T47D (cell line): ENCODE results near the gene ALX4.

Experiments used
- DNase-seq, 2 experiments: peaks; one replicate each; pipeline versions ENCODE4 v3.0.0 to v3.0.0-alpha.2; 2011 to 2012; ENCODE audit warnings: low read depth in 1 of 2, low spot score in 1 of 2
- JUND ChIP-seq: IDR thresholded peaks from 2 replicates; pipeline ENCODE4 v1.6.1; 2012; ENCODE audit warnings: low read depth
- in situ Hi-C: cut with HindIII; loops from 2 replicates; pipeline ENCODE4 v1.10.0; 2016; ENCODE audit warnings: low sequenced_read_pairs, low pct_unique_long_range_greater_than_20kb

Gene ALX4

GRCh38 chr11:44307340-44308099 is 2.4 kb downstream of the ALX4 start:
- in situ Hi-C loops = no loop called here

DNA sequence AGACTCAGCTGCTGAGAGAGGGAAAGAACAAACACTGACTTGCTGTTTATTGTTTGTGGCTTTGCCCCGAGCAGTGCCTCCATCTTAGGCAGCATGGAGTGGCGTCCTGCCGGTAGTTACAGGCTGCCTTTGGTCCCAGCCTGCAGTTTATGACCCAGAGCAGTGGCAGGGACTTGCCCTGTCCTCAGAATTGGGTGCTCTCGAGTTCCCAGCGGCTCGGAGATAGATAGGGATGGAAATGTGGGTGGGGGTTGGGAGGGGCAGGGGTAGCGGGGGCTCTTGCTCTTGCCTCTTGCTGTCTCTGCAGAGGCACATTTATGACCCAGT is 3.1 kb downstream of the ALX4 start:
- in situ Hi-C loops = no loop called here
- no peak for TF ChIP-seq JUND
- DNase-seq = no peak

More at GRCh38 chr11:44307340-44308099, 2.4 kb downstream of the ALX4 start:
- no peak for DNase-seq
- no peak for TF ChIP-seq JUND

GRCh38 chr11:44306052-44306917 is 3.7 kb downstream of the ALX4 start:
- in situ Hi-C loops = no loop called here
- DNase-seq = no peak
- no peak for TF ChIP-seq JUND

DNA sequence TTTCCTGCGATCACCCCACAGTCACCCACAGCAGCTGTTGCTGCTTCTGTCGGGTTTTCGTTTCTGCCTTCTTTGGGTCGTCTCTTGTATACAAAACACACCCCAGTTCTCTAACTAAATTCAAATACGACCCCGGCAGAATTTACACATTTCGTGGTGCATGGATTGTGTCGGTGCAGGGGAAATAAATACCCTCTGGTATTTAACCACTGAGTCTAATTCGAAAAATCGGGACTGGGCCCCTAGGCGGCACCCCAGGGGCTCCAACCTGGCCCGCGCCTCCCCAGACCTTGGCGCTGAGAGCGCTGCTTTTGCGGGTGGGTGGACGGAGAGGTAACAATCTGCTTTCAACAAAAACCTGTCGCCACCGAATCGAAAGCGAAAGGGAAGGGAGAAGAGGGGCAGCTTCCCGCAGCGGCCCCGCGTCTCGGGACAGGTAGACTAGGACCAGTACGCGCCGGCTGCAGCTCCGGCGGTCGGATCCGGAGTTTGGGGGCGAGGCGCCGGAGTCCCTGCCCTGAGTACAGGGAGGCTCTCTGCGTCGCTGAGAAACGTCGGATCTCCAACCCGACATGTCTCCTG is 4.4 kb downstream of the ALX4 start:
- in situ Hi-C loops = no loop called here
- no peak for TF ChIP-seq JUND
- DNase-seq = no peak

DNA sequence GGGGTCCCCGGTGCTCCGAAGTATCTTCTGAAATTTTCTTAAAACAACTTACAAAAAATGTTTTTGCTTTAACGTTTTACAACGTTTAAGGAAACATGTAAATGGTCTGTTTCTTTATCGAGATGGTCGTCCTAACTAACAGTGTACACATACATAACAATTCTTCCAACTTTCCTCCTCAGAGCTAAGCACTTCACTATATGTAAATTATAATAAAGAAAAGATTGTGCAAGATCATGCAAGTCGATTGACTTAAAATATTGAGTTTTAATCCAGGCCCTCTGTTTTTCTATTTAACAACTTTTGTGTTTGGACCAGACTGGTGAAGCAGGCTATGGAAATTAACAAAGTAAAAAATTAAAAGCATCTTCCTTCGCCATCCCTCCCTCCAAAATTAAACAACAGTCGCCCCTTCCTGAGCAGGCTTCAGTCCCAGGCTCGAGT is 4.9 kb downstream of the ALX4 start:
- DNase-seq = no peak
- in situ Hi-C loops = no loop called here
- TF ChIP-seq JUND = no peak

GRCh38 chr11:44304091-44305025 is 5.6 kb downstream of the ALX4 start:
- DNase-seq = no peak
- in situ Hi-C loops = no loop called here

DNA sequence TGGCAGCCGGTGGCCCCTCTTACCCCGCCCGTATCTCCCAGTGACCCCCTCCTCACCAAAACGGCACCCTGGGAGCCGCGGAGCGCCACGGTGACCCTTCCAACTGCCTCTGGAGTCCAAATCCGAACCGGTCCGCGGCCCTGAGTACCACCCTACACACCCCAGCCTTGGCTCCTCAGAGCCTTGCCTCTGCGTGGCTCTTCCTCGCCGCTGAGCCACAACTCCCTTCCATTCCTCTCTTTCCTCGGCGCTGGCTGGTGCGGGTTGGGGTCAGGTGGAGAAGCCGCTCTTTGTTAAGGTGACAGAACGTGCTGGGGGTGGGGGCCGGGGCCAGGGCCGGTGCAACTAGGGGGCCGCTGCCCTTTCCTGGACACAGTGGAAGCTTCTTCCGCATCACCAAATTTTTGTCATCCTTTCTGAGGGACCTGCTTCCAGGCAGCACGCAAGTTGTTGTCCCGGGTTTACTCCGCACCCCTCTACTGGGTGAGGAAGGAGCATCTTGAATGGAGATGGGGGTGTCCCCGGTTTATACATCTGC is 6.5 kb downstream of the ALX4 start:
- TF ChIP-seq JUND = no peak
- in situ Hi-C loops = no loop called here

More at GRCh38 chr11:44304091-44305025, 5.6 kb downstream of the ALX4 start:
- no peak for TF ChIP-seq JUND

GRCh38 chr11:44301564-44302271 is 8.2 kb downstream of the ALX4 start:
- in situ Hi-C loops = no loop called here
- TF ChIP-seq JUND = no peak
- no peak for DNase-seq

More for the DNA sequence above, 6.5 kb downstream of the ALX4 start:
- DNase-seq = no peak

DNA sequence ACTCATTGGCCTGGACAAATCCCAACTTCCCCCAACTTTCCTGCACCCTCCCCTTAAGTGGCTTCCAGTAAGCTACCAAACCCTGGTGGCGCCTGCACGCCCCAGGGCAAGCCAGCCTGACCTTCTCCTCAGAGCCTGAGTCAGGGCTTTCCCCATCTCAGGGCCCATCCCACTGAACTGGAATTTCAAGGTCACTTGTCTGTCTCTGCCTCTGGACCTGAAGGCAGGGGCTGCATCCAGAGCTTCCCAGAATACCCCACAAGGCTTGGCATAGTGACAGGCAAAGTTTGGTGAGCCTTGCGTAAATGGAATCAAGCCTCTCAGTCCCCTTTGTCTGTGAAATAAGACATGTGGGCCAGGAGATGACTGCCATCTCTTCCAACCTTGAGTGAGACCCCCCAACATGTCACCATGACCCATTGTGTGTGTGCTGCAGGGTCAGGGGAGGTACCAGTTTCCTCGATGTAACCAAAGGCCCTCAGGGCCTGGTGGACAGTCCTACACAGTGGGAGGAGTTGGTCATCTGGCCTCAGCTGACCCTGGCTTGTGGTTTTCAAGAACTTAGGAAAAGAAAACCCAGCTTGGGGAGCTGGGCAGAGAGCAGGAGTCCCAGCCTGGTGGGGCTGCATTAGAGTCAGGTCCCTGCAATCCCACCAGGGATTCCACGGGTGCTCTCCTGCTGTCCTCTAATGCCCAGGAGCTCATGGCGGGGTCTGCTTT is 8.9 kb downstream of the ALX4 start:
- peak in 1 of 2 experiments; percentile 49 for DNase-seq
- TF ChIP-seq JUND = no peak
- in situ Hi-C loops = no loop called here

- in situ Hi-C loops = no loop called here
- no peak for TF ChIP-seq JUND
- peak in 1 of 2 experiments; percentile 29 for DNase-seq
Observed at GRCh38 chr11:44298862-44299261, 11.1 kb downstream of the ALX4 start.

- in situ Hi-C loops = no loop called here
- no peak for TF ChIP-seq JUND
- DNase-seq = peak in 1 of 2 experiments; percentile 18
Observed at GRCh38 chr11:44290208-44290607, 19.7 kb downstream of the ALX4 start.
